ENCODE results near the gene ARHGEF5.
"Not testable (repeated sequence)": the region's sequence is repeated elsewhere in the genome, so short reads cannot be mapped to it uniquely, and the experiment has no call there.

The ARHGEF5 gene

GRCh38 chr7:144384555-144385245 is 29.5 kb downstream of the ARHGEF5 start:
- DNase-seq, result no peak

GRCh38 chr7:144386741-144387140 is 31.5 kb downstream of the ARHGEF5 start:
- no peak for DNase-seq

GRCh38 chr7:144388950-144389349 is 33.7 kb downstream of the ARHGEF5 start:
- no peak for DNase-seq

- no peak for DNase-seq
Measured at GRCh38 chr7:144390481-144390880, 35.3 kb downstream of the ARHGEF5 start.

- DNase-seq, result no peak
Measured at GRCh38 chr7:144391014-144391413, 35.8 kb downstream of the ARHGEF5 start.

GRCh38 chr7:144391823-144392255 is 36.6 kb downstream of the ARHGEF5 start:
- DNase-seq, result no peak

- no peak for DNase-seq
Measured at GRCh38 chr7:144397086-144397485, 41.9 kb downstream of the ARHGEF5 start.

- no peak for DNase-seq
Measured at GRCh38 chr7:144398291-144398690, 43.1 kb downstream of the ARHGEF5 start.

- DNase-seq, result no peak
Measured at GRCh38 chr7:144398911-144399310, 43.7 kb downstream of the ARHGEF5 start.

- DNase-seq, result no peak
Measured at GRCh38 chr7:144399946-144400345, 44.7 kb downstream of the ARHGEF5 start.

- no peak for DNase-seq
Measured at GRCh38 chr7:144401490-144401889, 46.3 kb downstream of the ARHGEF5 start.

- DNase-seq, result no peak
Measured at GRCh38 chr7:144403102-144403501, 47.9 kb downstream of the ARHGEF5 start.

GRCh38 chr7:144403649-144404061 is 48.5 kb downstream of the ARHGEF5 start, which contains the start of gene NOBOX:
TSS of gene NOBOX (minus strand) at chr7:144403693.
- DNase-seq, result no peak

- DNase-seq, result no peak
Measured at GRCh38 chr7:144404946-144405345, 49.7 kb downstream of the ARHGEF5 start.

GRCh38 chr7:144407266-144407931 is 52.2 kb downstream of the ARHGEF5 start:
- DNase-seq, result no peak

- DNase-seq, result no peak
Measured at GRCh38 chr7:144408121-144408520, 52.9 kb downstream of the ARHGEF5 start.

GRCh38 chr7:144410441-144410840 is 55.2 kb downstream of the ARHGEF5 start:
- DNase-seq, result no peak

GRCh38 chr7:144414815-144415214 is 59.6 kb downstream of the ARHGEF5 start:
- no peak for DNase-seq

- DNase-seq, result no peak
Measured at GRCh38 chr7:144415858-144416257, 60.7 kb downstream of the ARHGEF5 start.

- DNase-seq, result no peak
Measured at GRCh38 chr7:144416341-144416740, 61.1 kb downstream of the ARHGEF5 start.

- not testable (repeated sequence) for DNase-seq
Measured at GRCh38 chr7:144418931-144419330, 63.7 kb downstream of the ARHGEF5 start.

- DNase-seq, result not testable (repeated sequence)
Measured at GRCh38 chr7:144427539-144427938, 72.3 kb downstream of the ARHGEF5 start.

GRCh38 chr7:144428431-144428830 is 73.2 kb downstream of the ARHGEF5 start:
- DNase-seq, result no peak

All from GDM1 (cell line).